Stimulated activated CD8-positive, alpha-beta memory T cell treated with anti-CD3 and anti-CD28 coated beads, Interleukin-15, amount 100 ng/mL, for 48 hours (primary cell): ENCODE data around the gene SLFN5.
"Not testable (repeated sequence)": the region's sequence is repeated elsewhere in the genome, so short reads cannot be mapped to it uniquely, and the experiment has no call there.

ENCODE experiments used
- DNase-seq, 2 donors: peaks; one replicate each; pipeline ENCODE4 v3.0.0-alpha.2; 2020; ENCODE audit warnings: low read depth in 2 of 2

SLFN5 gene

GRCh38 chr17:35242158-35242804 is 591 bp upstream of the SLFN5 start:
- DNase-seq, result peak; percentile 81 to 82

DNA sequence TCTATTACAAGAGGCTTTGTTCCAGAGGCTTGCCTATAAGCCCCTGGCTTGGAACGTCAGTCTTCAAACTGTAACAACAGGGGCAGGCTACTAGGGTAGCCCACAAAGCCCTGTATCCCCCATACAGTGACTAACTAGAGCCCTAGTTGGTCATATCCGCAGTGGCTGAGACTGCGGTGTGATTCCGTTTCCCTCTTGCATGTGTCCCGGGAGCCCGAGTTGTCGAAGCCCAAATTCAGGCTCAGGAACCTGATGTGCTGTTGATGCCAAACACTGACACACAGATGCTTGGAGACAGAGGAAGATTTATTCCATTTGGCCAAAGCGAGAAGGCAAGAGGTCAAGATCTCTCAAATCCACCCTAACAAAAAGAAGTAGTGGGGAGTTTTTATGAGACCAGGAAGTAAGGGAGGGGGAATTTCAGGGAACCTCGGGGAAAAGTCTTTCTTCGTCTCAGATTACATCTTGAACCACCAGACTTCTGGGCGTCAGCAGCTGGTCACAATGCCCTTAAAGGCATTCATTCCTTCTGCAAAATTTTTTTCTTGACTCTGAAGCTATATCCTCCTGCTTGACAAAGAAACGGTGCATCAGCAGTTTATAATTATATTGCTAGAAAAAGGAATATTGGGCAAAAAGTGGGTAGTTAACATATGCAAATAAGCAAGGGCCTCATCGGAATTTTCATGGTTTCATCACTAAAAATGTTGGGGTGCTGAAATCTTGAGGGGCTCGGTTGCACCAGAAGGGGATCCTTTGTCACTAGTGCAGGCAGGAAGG is 879 bp downstream of the SLFN5 start:
- DNase-seq, result peak; percentile 50 to 57

DNA sequence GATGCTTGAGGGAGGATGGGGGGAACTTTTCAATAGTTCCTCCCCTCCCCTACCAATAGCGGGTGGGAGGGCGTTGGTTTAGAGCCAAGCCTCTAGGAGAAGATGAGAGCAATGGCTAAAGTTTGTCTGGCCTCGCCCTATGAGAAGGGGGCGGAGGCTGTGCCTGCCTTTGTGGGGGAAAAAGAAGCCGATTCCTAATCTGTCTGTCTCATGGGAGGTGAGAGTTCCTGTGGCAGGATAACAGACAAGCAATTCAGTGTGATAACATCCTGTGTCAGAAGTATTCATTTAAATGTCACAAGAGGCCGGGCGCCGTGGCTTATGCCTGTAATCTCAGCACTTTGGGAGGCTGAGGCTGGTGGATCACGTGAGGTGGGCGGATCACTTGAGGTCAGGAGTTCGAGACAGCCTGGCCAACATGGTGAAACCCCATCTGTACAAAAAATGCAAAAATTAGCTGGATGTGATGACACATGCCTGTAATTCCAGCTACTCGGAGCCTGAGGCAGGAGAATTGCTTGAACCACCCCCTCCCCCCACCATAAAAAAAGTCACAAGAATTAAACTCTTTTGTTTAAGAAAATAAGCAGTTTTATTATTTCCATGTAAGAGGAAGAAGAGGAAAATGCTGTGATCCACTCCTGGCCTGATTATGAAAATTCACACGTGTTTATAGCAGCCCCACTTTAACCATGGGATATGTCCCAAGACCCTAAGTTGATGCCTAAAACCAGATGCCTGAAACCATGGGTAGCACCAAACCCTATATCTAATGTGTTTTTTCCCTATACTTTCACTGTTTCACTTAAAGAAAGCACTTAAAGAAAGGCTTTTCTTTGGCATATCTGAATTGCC is 1.7 kb downstream of the SLFN5 start:
- peak; percentile 85 to 87 for DNase-seq

DNA sequence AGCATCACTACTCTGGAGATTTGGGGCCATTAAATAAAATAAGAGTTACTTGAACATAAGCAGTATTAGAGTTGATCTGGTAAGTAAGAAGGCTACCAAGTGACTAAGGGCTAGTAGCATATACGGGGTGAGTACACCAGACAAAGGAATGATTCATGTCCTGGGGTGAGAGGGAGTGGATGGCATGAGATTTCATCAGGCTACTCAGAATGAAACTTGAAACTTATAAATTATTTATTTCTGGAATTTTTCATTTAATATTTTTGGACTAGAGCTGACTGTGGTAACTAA is 2.3 kb downstream of the SLFN5 start:
- DNase-seq, result no peak

GRCh38 chr17:35252651-35253050 is 9.8 kb downstream of the SLFN5 start:
- DNase-seq, result no peak

GRCh38 chr17:35254107-35254773 is 11.4 kb downstream of the SLFN5 start:
- no peak for DNase-seq

DNA sequence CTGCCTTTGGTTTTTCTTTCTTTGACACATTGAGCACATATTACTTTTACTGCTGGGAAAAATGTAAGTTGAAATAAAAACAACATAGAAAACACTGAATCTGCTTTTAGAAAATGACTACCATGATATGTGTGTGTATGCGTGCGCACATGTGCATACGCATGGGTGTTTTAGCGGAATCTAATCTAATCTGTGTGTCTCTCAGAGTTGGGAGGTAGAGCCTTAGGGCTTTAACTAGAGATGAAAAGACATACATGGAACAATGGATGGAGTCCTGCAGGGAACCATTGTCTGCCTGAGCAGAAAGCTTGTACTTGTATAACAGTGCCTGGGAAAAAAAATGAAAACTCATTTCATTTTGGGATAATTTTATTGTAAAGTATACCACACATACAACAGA is 12.4 kb downstream of the SLFN5 start:
- DNase-seq, result no peak

GRCh38 chr17:35256629-35257028 is 13.8 kb downstream of the SLFN5 start:
- DNase-seq, result no peak

- no peak for DNase-seq
Observed at GRCh38 chr17:35257208-35257659, 14.4 kb downstream of the SLFN5 start.

- DNase-seq, result no peak
Observed at GRCh38 chr17:35259001-35259400, 16.1 kb downstream of the SLFN5 start.

GRCh38 chr17:35265071-35265470 is 22.2 kb downstream of the SLFN5 start:
- no peak for DNase-seq

DNA sequence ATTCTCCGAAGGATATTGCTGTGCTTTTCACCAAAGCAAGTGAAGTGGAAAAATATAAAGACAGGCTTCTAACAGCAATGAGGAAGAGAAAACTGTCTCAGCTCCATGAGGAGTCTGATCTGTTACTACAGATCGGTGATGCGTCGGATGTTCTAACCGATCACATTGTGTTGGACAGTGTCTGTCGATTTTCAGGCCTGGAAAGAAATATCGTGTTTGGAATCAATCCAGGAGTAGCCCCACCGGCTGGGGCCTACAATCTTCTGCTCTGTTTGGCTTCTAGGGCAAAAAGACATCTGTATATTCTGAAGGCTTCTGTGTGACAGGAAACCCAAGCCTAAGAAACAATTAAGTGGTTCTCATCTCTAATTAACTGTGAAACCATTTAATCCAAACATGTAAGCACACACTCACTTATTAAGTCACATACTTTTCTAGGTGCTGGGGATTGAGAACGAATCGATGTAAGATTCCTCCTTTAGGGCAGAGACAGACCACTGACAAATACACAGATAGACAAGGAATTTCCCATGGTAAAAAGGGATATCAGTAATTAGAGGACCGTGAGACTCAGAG is 22.8 kb downstream of the SLFN5 start:
- no peak for DNase-seq

DNA sequence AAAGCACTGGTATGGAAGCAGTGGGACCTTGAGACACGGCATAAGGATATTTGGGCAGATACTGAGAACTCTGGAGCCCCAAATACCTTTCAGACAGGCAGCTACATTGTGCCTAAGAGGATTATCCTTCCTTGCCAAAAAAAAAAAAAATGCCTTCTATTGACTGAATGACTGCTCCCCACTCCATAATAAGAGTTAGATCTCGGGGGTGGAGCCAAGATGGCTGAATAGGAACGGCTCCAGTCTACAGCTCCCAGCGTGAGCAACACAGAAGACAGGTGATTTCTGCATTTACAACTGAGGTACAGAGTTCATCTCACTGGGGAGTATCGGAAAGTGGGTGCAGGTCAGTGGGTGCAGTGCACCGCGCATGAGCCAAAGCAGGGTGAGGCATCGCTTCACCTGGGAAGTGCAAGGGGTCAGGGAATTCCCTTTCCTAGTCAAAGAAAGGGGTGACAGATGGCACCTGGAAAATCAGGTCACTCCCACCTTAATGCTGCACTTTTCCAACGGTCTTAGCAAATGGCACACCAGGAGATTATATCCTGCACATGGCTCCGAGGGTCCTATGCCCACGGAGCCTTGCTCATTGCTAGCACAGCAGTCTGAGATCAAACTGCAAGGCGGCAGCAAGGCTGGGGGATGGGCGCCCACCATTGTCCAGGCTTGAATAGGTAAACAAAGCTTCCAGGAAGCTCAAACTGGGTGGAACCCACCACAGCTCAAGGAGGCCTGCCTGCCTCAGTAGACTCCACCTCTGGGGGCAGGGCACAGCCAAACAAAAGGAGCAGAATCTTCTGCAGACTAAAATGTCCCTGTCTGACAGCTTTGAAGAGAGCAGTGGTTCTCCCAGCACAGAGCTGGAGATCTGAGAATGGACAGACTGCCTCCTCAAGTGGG is 31.5 kb downstream of the SLFN5 start:
- not testable (repeated sequence) for DNase-seq

- not testable (repeated sequence) for DNase-seq
Observed at GRCh38 chr17:35278454-35278853, 35.6 kb downstream of the SLFN5 start.

DNA sequence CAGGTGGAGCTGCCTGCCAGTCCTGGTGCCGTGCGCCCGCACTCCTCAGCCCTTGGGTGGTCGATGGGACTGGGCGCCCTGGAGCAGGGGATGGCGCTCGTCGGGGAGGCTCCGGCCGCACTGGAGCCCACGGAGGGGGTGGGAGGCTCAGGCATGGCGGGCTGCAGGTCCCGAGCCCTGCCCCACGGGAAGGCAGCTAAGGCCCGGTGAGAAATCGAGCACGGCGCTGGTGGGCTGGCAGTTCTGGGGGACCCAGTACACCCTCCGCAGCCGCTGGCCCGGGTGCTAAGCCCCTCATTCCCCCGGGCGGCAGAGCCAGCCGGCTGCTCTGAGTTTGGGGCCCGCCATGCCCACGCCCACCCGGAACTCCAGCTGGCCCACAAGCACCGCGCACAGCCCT is 36.0 kb downstream of the SLFN5 start:
- not testable (repeated sequence) for DNase-seq

DNA sequence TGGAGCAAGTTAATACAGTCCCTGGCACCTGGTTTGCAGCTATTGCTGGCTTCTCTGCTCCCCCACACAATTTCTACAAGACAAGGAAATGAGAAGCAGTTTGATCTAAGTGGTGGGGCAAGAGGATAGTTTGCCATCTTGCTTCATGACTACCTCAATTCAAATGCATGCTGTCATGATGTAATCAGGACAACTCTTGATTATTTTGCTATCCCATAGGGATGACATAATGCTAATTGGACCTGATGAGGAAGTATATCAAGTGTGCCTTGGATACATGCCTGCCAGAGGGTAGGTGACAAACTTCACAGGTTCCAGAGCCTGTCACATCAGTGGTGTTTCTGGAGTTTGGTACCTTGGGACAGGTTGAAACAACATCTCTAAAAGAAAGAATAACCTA is 40.9 kb downstream of the SLFN5 start:
- no peak for DNase-seq

GRCh38 chr17:35284955-35285354 is 42.1 kb downstream of the SLFN5 start:
- DNase-seq, result no peak

- DNase-seq, result no peak
Observed at GRCh38 chr17:35286120-35286781, 43.4 kb downstream of the SLFN5 start.

DNA sequence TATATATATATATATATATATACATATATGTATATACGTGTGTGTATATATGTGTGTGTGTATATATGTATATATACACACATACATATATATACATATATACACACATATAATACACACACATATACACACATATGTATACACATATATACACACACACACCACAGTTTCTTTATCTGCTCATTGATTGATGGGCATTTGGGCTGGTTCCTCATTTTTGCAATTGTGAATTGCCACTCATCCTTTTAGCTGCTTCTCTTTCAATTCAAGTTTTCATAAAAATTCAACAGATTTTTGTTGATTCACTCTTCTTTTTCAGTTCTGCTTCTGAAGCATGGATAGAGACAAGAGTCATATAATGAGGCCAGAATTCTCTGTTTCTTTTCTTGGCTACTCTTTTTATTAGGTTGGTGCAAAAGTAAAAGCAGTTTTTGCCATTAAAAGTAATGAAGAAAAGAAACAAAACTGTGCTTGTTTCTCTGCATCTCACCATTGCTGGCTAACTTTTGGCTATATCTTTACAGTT is 44.5 kb downstream of the SLFN5 start:
- no peak for DNase-seq

- no peak for DNase-seq
Observed at GRCh38 chr17:35289222-35289621, 46.4 kb downstream of the SLFN5 start.
